HG02610 (cell line): Measurements from ENCODE around the gene DDR1.
"Not testable (repeated sequence)": the region's sequence is repeated elsewhere in the genome, so short reads cannot be mapped to it uniquely, and the experiment has no call there.

Source experiments
- ATAC-seq: cut with Tn5 transposase; IDR thresholded peaks from one replicate; pipeline ENCODE4 v1.9.1; 2021; ENCODE audit warnings: mild to moderate bottlenecking, moderate library complexity; ENCODE audit not compliant: unreplicated experiment

The DDR1 gene

DNA sequence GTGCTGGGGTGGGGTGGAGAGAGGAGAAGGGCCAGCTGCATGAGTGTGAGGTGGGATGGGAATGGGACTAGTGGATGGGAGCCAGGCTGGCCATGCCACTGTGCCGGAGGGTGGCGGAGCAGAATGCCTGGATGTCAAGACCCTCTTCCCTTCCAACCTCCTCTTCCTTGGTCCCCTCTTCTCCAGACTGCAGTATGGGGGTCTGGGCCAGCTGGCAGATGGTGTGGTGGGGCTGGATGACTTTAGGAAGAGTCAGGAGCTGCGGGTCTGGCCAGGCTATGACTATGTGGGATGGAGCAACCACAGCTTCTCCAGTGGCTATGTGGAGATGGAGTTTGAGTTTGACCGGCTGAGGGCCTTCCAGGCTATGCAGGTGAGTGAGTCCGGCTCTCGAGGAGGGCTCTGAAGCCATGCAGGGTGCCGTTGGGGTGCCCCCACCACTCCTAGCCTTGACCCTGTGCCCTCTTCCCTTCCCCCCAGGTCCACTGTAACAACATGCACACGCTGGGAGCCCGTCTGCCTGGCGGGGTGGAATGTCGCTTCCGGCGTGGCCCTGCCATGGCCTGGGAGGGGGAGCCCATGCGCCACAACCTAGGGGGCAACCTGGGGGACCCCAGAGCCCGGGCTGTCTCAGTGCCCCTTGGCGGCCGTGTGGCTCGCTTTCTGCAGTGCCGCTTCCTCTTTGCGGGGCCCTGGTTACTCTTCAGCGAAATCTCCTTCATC, 7.7 kb downstream of the DDR1 start:
- no peak for ATAC-seq

DNA sequence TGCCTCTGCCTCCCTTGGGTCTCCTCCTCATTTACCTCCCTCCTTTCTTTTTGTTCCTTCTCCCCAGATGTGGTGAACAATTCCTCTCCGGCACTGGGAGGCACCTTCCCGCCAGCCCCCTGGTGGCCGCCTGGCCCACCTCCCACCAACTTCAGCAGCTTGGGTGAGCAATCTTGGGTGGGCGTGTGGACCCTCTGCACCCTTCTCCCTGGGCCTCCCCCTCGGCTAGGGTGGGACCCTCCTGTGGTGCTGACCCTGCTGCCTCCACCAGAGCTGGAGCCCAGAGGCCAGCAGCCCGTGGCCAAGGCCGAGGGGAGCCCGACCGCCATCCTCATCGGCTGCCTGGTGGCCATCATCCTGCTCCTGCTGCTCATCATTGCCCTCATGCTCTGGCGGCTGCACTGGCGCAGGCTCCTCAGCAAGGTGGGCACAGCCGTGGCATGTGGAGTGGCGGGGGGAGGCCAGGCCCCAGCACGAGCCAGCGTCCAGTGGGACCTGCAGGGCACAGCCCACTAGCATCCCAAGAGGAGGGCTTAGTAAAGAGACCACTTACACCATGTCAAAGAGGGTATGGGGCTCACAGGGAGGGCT, 8.8 kb downstream of the DDR1 start:
- no peak for ATAC-seq

DNA sequence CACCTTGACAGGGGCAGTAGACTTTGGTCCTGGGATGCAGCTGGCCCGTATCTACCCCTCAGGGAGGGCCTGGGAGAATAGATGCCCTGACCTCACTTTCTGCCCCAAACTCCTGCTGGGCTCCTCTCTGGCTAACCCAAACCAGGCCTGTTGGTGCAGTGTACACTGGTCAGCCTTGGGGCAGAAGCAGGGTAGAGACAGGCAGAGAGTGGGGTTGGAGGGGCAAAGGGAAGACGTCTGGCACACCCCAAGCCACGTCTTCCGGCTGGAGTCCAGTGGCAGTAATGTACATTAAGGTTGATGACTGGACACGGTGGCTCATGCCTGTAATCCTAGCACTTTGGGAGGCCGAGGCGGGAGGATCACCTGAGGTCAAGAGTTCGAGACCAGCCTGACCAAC, 9.3 kb downstream of the DDR1 start:
- no peak for ATAC-seq

DNA sequence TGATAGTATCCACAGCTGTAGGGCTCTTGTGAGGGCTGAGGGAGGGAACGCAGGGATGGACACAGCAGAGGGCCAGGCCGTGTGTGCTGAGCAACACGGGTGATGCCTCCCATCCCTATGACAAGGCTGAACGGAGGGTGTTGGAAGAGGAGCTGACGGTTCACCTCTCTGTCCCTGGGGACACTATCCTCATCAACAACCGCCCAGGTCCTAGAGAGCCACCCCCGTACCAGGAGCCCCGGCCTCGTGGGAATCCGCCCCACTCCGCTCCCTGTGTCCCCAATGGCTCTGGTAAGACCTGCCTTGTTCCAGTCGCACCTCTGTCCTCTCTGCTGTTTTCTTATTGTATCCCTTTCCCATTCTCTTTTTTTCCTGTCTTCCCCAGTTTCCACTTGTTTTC, 10.1 kb downstream of the DDR1 start:
- ATAC-seq, result no peak

DNA sequence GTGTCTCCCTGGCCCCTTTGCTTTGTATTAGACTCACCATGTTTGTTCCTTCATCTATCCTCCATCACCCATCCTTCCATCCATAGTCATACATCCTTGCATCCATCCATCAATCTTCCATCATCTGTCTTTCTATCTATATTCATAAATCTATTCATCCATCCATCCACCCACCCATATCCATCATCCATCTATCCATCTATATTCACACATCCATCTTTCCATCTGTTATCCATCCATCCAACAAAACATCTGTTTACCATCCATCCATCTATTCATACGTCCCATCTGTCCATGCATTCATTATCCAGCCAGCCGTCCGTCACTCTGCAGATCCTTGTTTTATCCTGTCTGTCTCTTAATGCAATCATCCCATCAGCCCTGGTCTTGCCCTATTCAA, 10.6 kb downstream of the DDR1 start:
- ATAC-seq, result no peak

DNA sequence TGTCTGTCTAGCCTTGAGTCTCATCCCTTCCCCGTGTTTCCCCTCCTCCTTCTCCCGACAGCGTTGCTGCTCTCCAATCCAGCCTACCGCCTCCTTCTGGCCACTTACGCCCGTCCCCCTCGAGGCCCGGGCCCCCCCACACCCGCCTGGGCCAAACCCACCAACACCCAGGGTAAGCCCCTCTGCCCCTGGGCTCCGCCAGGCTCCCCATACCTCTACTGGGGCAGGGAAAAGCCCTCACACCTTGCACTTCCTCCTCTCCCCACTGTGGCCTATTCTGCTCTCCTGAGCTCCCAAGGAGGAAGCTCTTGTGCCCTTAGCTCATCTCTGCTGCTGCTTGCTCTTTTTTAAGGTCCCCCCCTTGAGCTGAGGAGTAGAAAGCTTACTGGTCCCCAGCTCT, 11.0 kb downstream of the DDR1 start:
- ATAC-seq, result no peak

DNA sequence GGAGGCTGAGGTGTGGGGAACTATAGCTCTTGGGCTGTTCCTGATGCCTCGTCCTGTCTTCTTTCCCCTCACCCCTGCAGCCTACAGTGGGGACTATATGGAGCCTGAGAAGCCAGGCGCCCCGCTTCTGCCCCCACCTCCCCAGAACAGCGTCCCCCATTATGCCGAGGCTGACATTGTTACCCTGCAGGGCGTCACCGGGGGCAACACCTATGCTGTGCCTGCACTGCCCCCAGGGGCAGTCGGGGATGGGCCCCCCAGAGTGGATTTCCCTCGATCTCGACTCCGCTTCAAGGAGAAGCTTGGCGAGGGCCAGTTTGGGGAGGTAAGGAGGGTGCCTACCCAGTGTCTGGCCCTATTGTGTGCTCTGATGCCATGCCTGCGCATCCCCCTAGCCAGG, 12.2 kb downstream of the DDR1 start:
- ATAC-seq, result no peak

DNA sequence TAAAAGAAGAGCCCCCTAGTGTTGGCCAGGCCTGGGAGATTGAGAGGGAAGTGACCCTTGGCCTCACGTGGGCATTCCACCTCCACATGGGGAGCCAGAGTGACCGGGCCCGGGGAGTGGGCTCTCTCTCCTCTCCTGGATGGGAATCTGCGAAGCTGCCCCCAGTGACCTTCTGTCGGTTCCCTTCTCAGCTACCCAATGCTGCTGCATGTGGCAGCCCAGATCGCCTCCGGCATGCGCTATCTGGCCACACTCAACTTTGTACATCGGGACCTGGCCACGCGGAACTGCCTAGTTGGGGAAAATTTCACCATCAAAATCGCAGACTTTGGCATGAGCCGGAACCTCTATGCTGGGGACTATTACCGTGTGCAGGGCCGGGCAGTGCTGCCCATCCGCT, 13.6 kb downstream of the DDR1 start:
- no peak for ATAC-seq

DNA sequence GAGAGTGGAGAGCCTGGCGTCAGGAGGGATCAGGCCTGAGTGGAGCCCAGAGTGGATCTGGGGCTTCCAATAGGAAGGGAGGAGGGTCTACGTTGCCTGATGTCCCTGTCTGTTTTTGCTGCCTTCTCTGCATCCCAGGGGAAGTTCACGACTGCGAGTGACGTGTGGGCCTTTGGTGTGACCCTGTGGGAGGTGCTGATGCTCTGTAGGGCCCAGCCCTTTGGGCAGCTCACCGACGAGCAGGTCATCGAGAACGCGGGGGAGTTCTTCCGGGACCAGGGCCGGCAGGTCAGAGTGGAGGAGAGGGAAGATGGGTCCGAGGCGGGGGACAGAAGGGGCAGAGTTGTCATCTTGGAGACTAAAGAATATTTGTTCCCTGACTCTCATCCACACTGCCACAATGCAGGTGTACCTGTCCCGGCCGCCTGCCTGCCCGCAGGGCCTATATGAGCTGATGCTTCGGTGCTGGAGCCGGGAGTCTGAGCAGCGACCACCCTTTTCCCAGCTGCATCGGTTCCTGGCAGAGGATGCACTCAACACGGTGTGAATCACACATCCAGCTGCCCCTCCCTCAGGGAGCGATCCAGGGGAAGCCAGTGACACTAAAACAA, 14.5 kb downstream of the DDR1 start:
- ATAC-seq, result no peak

DNA sequence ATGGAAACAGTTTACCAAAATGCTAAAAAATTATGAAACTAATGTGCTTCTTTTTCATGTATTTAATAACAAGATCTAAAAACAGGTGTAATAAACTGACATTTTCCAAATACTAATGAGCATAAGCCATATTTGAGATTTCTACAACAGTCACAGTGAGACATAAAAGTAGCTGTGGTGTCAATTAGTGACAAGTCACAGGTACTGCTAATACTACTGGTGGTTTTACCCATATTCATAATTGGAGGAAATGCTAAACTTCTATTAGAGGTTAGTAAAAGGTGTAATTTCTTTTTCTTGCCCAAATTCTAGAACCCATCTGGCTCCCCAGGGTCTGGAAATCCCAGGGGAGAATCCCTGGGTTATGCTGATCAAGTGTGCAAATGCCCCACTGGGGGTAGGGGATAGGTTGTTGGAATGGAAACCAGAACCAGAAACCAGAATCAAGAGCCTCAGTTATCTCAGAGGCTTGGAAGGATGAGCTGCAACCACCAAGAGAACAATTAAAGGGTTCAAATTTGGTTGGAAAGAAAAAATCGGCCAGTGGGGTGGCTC, 16.6 kb downstream of the DDR1 start:
- ATAC-seq, result no peak

DNA sequence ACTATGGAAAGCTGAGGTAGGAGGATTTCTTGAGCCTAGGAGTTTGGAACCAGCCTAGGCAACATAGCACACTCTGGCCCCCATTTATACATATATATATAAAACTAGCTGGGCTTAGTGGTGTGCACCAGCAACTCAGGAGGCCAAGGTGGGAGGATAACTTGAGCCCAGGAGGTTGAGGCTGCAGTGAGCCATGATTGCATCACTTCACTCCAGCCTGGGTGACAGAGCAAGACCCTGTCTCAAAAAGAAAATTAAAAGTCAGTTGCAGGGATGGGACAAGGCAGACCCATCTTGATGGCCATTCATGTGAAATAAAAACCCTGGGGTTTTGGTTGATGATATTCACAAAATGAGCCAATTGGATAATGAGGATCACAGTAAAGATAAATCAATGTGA, 17.1 kb downstream of the DDR1 start:
- no peak for ATAC-seq

DNA sequence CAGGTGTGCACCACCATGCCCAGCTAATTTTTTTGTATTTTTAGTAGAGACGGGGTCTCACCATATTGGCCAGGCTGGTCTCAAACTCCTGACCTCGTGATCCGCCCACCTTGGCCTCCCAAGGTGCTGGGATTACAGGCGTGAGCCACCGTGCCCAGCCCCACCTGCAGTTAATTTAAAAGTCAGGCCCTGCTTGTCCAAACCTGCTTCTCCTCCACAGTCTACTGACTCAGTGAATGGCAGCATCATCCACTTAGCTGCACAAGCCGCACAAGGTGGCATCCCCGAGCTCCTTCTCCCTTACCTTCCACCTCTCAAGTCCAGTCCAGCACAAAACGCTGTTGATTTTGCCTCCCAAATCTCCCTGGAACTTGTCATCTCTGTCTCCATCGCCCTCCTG, 17.9 kb downstream of the DDR1 start:
- not testable (repeated sequence) for ATAC-seq

DNA sequence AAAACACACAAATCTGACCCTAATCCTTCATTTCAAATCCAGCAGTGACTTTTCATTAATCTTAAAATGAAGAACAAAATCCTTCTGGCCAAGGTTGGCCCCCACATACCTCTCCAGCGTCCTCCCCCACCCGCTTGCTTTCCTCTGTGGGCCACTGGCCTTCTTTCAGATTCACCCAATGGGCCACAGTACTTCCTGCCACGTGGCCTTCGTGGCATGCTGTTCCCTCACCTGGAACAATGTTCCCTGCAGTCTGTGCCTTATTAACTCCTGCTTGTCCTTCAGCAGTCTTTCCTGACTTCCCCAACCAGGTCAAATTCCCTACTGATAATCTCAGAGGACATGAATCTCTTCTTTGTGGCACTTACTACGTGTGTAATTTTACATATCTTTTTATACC, 18.4 kb downstream of the DDR1 start:
- ATAC-seq, result no peak

DNA sequence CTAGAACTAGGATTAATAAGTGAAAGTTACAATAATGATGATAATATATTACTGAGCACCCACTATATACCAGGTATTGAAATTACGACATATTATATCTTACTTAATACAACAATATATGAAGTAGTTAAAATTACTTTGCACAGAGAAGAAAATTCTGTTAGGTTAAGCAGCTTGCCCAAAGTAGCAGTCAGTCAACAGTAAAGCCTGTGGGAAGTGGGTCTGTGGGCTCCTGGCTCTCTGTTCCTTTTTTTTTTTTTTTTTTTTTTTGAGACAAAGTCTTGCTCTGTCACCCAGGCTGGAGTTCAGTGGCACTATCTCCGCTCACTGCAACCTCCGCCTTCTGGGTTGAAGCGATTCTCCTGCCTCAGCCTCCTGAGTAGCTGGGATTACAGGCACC, 18.9 kb downstream of the DDR1 start:
- no peak for ATAC-seq

DNA sequence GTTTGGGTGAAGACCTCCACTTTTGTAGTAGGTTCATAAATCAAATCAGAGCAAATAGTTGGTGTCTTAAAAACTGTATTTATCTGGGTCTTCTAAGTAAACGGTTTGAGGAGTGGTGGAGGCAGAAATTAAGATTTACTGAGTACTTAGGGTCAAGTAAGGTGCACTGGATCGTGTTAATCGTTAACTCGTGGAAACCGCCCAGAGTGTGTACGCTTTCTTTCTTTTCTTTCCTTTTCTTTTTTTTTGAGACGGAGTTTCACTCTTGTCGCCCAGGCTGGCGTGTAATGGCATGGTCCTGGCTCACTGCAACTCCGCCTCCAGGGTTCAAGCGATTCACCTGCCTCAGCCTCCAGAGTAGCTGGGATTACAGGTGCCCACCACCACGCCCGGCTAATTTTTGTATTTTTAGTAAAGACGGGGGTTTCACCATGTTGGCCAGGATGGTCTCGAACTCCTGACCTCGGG, 23.0 kb downstream of the DDR1 start:
- not testable (repeated sequence) for ATAC-seq

DNA sequence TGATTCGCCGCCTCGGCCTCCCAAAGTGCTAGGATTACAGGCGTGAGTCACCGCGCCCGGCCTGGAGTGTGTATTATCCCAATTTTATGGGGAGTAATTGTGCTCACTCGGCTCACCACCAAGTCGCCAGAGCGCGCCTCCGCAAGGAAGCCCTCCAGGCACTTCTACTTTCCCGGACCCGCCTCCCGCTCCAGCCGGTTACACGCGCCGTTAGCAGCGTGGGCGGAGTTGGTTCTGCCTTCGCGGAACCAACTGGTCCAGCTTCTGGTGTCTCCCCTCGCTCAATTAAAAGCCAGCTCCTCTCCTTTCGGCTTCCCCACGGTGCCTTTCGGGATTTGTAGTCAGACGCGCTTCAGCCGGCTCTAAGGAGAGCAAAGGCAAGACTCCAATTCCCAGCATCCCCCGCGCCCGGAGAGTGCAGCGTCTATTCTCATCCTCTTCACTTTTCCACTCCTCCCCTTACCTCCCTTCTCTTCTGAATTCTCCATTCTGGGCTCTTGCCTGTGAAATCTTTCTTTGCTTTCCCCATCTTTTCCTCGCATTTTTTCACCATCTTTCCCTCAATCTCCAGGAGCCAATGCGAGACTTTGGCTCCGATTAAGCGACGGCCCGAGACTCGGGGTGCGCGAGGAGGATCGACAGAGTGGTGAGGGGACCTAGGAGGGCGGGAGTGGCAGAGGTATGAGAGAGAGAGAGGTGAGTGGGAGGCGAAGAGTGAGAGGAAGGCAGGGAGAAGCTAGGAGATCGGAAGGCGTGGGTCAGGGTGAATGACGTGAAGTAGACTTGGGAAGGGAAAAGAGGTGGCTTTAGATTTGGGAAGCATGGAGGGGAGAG, 23.7 kb downstream of the DDR1 start, which contains the start of gene GTF2H4:
Gene GTF2H4 (plus strand): TSS at position 450 of the 834 bp plus-strand sequence.
- peak; percentile 90 for ATAC-seq

DNA sequence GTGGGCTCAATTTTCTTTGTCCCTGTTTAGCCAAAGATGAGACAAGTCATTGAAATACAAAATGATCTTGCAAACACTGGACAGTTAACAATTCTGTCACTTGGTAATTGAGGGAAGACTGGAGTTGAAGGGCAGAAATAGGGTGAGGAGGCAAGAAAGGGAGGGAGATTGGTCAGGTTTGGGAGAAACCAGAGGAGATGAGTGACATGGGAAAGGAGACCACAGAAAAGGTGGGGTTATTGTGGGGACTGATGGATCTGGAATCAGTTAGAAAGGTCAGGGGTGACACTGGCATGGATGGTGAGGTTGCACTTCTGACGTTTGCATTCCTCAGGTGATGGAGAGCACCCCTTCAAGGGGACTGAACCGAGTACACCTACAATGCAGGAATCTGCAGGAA, 24.4 kb downstream of the DDR1 start:
- no peak for ATAC-seq

DNA sequence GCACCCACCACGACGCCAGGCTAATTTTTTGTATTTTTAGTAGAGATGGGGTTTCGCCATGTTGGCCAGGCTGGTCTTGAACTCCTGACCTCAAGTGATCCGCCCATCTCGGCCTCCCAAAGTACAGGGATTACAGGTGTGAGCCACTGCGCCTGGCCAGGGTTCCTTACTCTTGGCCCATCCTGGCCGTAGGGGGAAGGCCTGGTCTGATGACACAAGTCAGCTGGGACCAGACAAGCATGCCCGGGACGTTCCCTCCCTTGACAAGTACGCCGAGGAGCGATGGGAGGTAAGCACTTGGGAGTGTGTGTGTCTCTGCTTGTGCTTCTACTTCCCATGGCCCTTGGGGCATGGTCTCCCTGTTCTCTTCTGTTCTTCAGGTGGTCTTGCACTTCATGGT, 26.2 kb downstream of the DDR1 start:
- not testable (repeated sequence) for ATAC-seq

DNA sequence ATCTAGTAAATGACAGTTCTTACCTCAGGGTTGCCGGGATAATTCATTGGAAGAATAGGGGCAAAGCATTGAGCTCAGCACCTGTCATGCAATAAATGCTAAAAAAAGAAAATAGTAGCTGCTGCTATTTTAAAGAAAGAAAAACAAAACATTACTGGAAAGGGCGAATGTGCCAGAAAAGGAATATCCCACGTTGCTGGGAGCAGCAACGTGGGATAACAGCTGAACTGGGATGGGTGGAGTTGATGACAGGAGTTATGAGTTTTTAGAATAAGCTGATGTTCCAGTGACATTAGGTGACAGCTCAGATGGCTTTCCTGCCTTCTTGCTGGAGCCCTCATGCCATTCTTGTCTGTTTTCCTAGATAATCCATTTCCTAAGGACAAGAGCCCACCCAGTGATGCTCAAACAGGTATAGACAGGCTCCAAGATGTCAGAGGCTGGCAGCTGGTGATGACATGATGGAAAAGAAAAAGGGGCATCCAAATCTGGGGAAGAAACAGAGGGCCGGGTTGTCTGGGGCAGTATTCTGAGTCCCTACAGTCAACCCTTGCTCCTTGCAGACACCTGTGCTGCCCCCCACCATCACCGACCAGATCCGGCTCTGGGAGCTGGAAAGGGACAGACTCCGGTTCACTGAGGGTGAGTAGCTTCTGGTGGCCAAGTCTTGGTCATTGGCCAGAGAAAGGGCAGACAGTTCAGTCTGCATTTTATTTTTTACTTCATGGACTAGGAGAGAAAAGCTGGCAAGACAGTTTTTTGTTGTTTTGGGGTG, 28.6 kb downstream of the DDR1 start:
- ATAC-seq, result no peak

DNA sequence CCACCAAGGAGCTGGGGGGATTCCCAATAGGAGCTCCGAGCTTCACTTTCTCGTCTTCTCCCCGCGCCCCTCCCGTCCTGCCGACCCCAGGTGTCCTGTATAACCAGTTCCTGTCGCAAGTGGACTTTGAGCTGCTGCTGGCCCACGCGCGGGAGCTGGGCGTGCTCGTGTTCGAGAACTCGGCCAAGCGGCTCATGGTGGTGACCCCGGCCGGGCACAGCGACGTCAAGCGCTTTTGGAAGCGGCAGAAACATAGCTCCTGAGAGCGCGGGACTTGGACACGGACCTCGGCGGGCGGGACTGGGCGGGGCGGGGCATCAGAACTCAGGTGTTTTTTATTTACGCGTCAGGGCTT, 29.4 kb downstream of the DDR1 start:
- ATAC-seq, result no peak
